ENCODE results near the gene MDH2. TPM values are rescaled to one million over a fixed set of nuclear protein-coding genes. Genes with fewer than 3 reads are reported as not detected.
"Not testable (repeated sequence)": the region's sequence is repeated elsewhere in the genome, so short reads cannot be mapped to it uniquely, and the experiment has no call there.

MDH2 gene
- total RNA-seq, 1 donor from 2014 or later, result 107 TPM

GRCh38 chr7:76020031-76020714, 27.7 kb upstream of the MDH2 start:
- H3K36me3 ChIP-seq, result peaks cover 20% of the 10 kb centered on the region
- intact Hi-C loops (cut with DNase I), result loop anchor here (10.0 kb wide), 1 partner anchor 155 kb away; no protein-coding TSS in a partner anchor
- no peaks in the 10 kb centered on the region for H3K27me3 ChIP-seq (ENCODE audit: low read depth)

GRCh38 chr7:76022026-76022780, 25.7 kb upstream of the MDH2 start:
- no peak overlapping the region for H3K4me3 ChIP-seq
- H3K9me3 ChIP-seq, result no peaks in the 10 kb centered on the region
- no peaks in the 10 kb centered on the region for H3K27me3 ChIP-seq (ENCODE audit: low read depth)
- H3K27ac ChIP-seq, result no peak overlapping the region
- ATAC-seq (no peak), DNase-seq (no peak)
- peaks cover 11% of the 10 kb centered on the region for H3K4me1 ChIP-seq
- intact Hi-C loops (cut with DNase I), result loop anchor here (10.0 kb wide), 1 partner anchor 157 kb away; no protein-coding TSS in a partner anchor
- peaks cover 27% of the 10 kb centered on the region for H3K36me3 ChIP-seq
- TF ChIP-seq CTCF (IDR thresholded peaks at IDR 0.05), result no peak

More at GRCh38 chr7:76020031-76020714, 27.7 kb upstream of the MDH2 start:
- Histone ChIP-seq H3K4me3 (no peak overlapping the region), H3K4me1 (peaks cover 11% of the 10 kb centered on the region), H3K9me3 (no peaks in the 10 kb centered on the region), H3K27ac (no peak overlapping the region)
- DNase-seq, result peak; percentile 82
- peak; percentile 91 for TF ChIP-seq CTCF (IDR thresholded peaks at IDR 0.05)
- ATAC-seq, result peak; percentile 81

DNA sequence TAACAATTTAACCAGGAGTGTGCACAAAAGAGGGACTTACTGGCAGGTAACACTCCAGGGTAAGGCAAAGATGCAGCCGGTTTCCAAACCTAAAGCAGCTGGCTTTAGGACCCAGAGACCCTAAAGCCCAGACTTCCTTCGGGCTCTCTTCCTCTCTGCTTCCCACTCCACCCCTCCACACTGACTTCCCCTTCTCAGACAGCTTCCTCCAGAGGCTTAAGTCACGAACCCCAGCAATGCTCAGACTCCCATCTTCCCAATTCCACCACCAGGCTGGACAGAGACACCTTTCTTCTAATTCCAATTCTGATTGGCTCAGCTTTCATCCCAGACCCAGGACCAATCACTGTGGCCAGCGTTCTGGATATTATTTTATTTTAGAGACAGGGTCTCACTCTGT, 24.9 kb upstream of the MDH2 start:
- DNase-seq (no peak), ATAC-seq (peak; percentile 73 to 80)
- H3K27ac ChIP-seq, result no peak overlapping the region
- H3K36me3 ChIP-seq, result peaks cover 34% of the 10 kb centered on the region
- no peak for TF ChIP-seq CTCF (IDR thresholded peaks at IDR 0.05)
- intact Hi-C loops (cut with DNase I), result loop anchor here (10.0 kb wide), 1 partner anchor 158 kb away; no protein-coding TSS in a partner anchor
- H3K27me3 ChIP-seq (ENCODE audit: low read depth), result no peaks in the 10 kb centered on the region
- peaks cover 11% of the 10 kb centered on the region for H3K4me1 ChIP-seq
- H3K4me3 ChIP-seq, result no peak overlapping the region
- no peaks in the 10 kb centered on the region for H3K9me3 ChIP-seq

- H3K36me3 ChIP-seq, result peaks cover 25% of the 10 kb centered on the region
- H3K9me3 ChIP-seq; H3K27me3 ChIP-seq (ENCODE audit: low read depth); ATAC-seq; H3K4me1 ChIP-seq; H3K27ac ChIP-seq; DNase-seq; H3K4me3 ChIP-seq: not testable (repeated sequence)
- intact Hi-C loops (cut with DNase I), result loop anchor here (10.0 kb wide), 1 partner anchor 165 kb away; no protein-coding TSS in a partner anchor
These were observed 18.2 kb upstream of the MDH2 start for GRCh38 chr7:76029682-76030081.

GRCh38 chr7:76031964-76032363, 15.9 kb upstream of the MDH2 start:
- no peak for ATAC-seq
- Histone ChIP-seq H3K27me3 (ENCODE audit: low read depth) (no peaks in the 10 kb centered on the region), H3K4me3 (no peak overlapping the region), H3K9me3 (no peaks in the 10 kb centered on the region), H3K27ac (no peak overlapping the region), H3K36me3 (peaks cover 16% of the 10 kb centered on the region), H3K4me1 (no peaks in the 10 kb centered on the region)
- DNase-seq, result no peak
- no peak for TF ChIP-seq CTCF (IDR thresholded peaks at IDR 0.05)
- intact Hi-C loops (cut with DNase I), result no loop called here

- H3K27me3 ChIP-seq (ENCODE audit: low read depth), result no peaks in the 10 kb centered on the region
- intact Hi-C loops (cut with DNase I), result no loop called here
- ATAC-seq (no peak), DNase-seq (no peak)
- peaks cover 4% of the 10 kb centered on the region for H3K36me3 ChIP-seq
- H3K4me3 ChIP-seq, result no peak overlapping the region
- no peaks in the 10 kb centered on the region for H3K9me3 ChIP-seq
- no peak overlapping the region for H3K27ac ChIP-seq
- TF ChIP-seq CTCF (IDR thresholded peaks at IDR 0.05), result no peak
- peaks cover 4% of the 10 kb centered on the region for H3K4me1 ChIP-seq
These were observed 10.6 kb upstream of the MDH2 start for GRCh38 chr7:76037310-76037709.

Data from lower lobe of right lung (tissue), 2 donors.